K562 (cell line): Measurements from ENCODE around the gene PTGES3L. TPM values are rescaled to one million over a fixed set of nuclear protein-coding genes. Genes with fewer than 3 reads are reported as not detected.

Experiments
- C11orf30 ChIP-seq: fragments of 450-650 bp; IDR thresholded peaks from 2 replicates; pipeline ENCODE4 v1.6.1; 2016; ENCODE audit warnings: low read depth, mild to moderate bottlenecking
- CBX3 ChIP-seq, 2 experiments: IDR thresholded peaks; 1 replicate in 1 of 2; 2 replicates in 1 of 2; pipeline ENCODE4 v1.6.1; 2012; ENCODE audit warnings: inconsistent platforms in 2 of 2, low read length in 2 of 2, borderline replicate concordance in 1 of 2, control low read depth in 1 of 2
- CSDE1 ChIP-seq, 2 experiments: fragments of 450-650 bp; IDR thresholded peaks; 2 replicates each; pipeline ENCODE4 v1.6.1; 2016; ENCODE audit warnings: mild to moderate bottlenecking in 1 of 2
- EGR1 ChIP-seq: fragments of 450-650 bp; conservative IDR thresholded peaks from 2 replicates; pipeline ENCODE4 v1.6.1; 2017; ENCODE audit warnings: mild to moderate bottlenecking
- EP400 ChIP-seq: fragments of 450-650 bp; IDR thresholded peaks from 2 replicates; pipeline ENCODE4 v1.6.1; 2017; ENCODE audit warnings: antibody characterized with exemption, mild to moderate bottlenecking, moderate library complexity
- FOXA1 ChIP-seq: fragments of 450-650 bp; IDR thresholded peaks from 2 replicates; pipeline ENCODE4 v1.6.1; 2016; ENCODE audit warnings: mild to moderate bottlenecking, borderline replicate concordance
- FOXJ3 ChIP-seq: sonication (generic); formaldehyde crosslinking; IDR thresholded peaks from 2 replicates; pipeline ENCODE4 v1.4.0; 2020; ENCODE audit warnings: mild to moderate bottlenecking, missing genetic modification reagents
- NELFE ChIP-seq: IDR thresholded peaks from 2 replicates; pipeline ENCODE4 v1.6.1; 2011; ENCODE audit warnings: mild to moderate bottlenecking; ENCODE audit not compliant: insufficient read depth, insufficient read length
- NFRKB ChIP-seq: fragments of 450-650 bp; IDR thresholded peaks from 2 replicates; pipeline ENCODE4 v1.6.1; 2016; ENCODE audit warnings: low read depth
- NR1H2 ChIP-seq: sonication (generic); formaldehyde crosslinking; IDR thresholded peaks from 2 replicates; pipeline ENCODE4 v1.4.0; 2020; ENCODE audit warnings: mild to moderate bottlenecking, missing genetic modification reagents
- PHF8 ChIP-seq: fragments of 200-600 bp; sonication (generic); IDR thresholded peaks from 2 replicates; pipeline ENCODE4 v1.6.1; 2012; ENCODE audit warnings: mixed run types, mild to moderate bottlenecking, inconsistent platforms, low read length, moderate library complexity, borderline replicate concordance
- RCOR1 ChIP-seq, 2 experiments: IDR thresholded peaks; 2 replicates each; pipeline ENCODE4 v1.6.1; 2012; ENCODE audit warnings: low read depth in 2 of 2, low read length in 2 of 2, borderline replicate concordance in 1 of 2, improper control_type of control experiment in 1 of 2
- SIX5 ChIP-seq, 2 experiments: IDR thresholded peaks; 2 replicates each; pipeline ENCODE4 v1.6.1; 2011; ENCODE audit warnings: low read length in 2 of 2, borderline replicate concordance in 1 of 2, low read depth in 1 of 2, mild to moderate bottlenecking in 1 of 2, moderate library complexity in 1 of 2; ENCODE audit not compliant: insufficient read depth in 1 of 2
- TAF1 ChIP-seq: IDR thresholded peaks from 2 replicates; pipeline ENCODE4 v1.6.1; 2011; ENCODE audit warnings: mild to moderate bottlenecking, low read length, moderate library complexity; ENCODE audit not compliant: insufficient read depth, control insufficient read depth, severe bottlenecking; ENCODE audit errors: extremely low read depth
- ZFPM2 ChIP-seq: fragments of 250-450 bp; sonication (Bioruptor Pico); IDR thresholded peaks from 2 replicates; pipeline ENCODE4 v1.5.1; 2022; ENCODE audit warnings: mild to moderate bottlenecking
- ZNF224 ChIP-seq: sonication (generic); formaldehyde crosslinking; IDR thresholded peaks from 2 replicates; pipeline ENCODE4 v1.8.0; 2022; ENCODE audit warnings: mild to moderate bottlenecking, missing genetic modification reagents
- ZNF644 ChIP-seq: fragments of 200-800 bp; sonication (Bioruptor generic); IDR thresholded peaks from 2 replicates; pipeline ENCODE4 v1.6.1; 2016; ENCODE audit warnings: low read depth, missing genetic modification characterization, missing compliant biosample characterization
- ZNF766 ChIP-seq: fragments of 200-800 bp; sonication (Bioruptor generic); conservative IDR thresholded peaks from 2 replicates; pipeline ENCODE4 v1.6.1; 2016; ENCODE audit warnings: missing genetic modification characterization, missing compliant biosample characterization
- polyA plus RNA-seq, 8 experiments: library from polyadenylated mRNA; depleted of rRNA in 4 of 8; stranded (reverse) in 5 of 8; unstranded in 3 of 8; fragments of >200 nt; fragmentation: Nextera tagmentation in 2 of 8; fragmentation: Illumina TruSeq in 1 of 8; extraction: Ambion mirVana in 2 of 8; extraction: Trizol in 1 of 8; gene quantifications; 2 replicates each; pipeline versions ENCODE4 v1.2.1 to v1.2.3, GENCODE V29; 2011 to 2014; ENCODE audit warnings: inconsistent platforms in 1 of 8, missing spikeins in 1 of 8
- total RNA-seq, 7 experiments: library from RNA; depleted of rRNA in 6 of 7; stranded (reverse); fragments of >200 nt in 6 of 7; fragmentation: Illumina TruSeq in 2 of 7; extraction: Trizol in 2 of 7; gene quantifications; 2 replicates each; pipeline versions ENCODE4 v1.2.1 to v1.2.3, GENCODE V29; 2011 to 2021; ENCODE audit warnings: low replicate concordance in 1 of 7
- TF ChIP-seq, protein P1 (sequence below): IDR thresholded peaks from 3 replicates; pipeline ENCODE4 v1.6.1; 2011; ENCODE audit warnings: borderline replicate concordance, mild to moderate bottlenecking, moderate library complexity; ENCODE audit not compliant: insufficient read length; ENCODE audit errors: extremely low read depth
- TF ChIP-seq, protein P2 (sequence below), 2 experiments: fragments of 450-650 bp in 1 of 2; IDR thresholded peaks; 2 replicates each; pipeline ENCODE4 v1.6.1; 2011 to 2017; ENCODE audit warnings: low read depth in 2 of 2, antibody characterized with exemption in 1 of 2, borderline replicate concordance in 1 of 2, low read length in 1 of 2, mild to moderate bottlenecking in 1 of 2, mixed read lengths in 1 of 2; ENCODE audit not compliant: control insufficient read depth in 1 of 2
- TF ChIP-seq, protein P3 (sequence below): sonication (generic); formaldehyde crosslinking; IDR thresholded peaks from 2 replicates; pipeline ENCODE4 v1.8.0; 2022; ENCODE audit warnings: mild to moderate bottlenecking, missing genetic modification reagents

The PTGES3L gene
- total and polyA plus RNA-seq, 9 of the 15 experiments (the other 6 are each of a cell fraction or from before 2014, with no cell fraction given) = 6.0 to 16.0 (median 9.6) TPM

DNA sequence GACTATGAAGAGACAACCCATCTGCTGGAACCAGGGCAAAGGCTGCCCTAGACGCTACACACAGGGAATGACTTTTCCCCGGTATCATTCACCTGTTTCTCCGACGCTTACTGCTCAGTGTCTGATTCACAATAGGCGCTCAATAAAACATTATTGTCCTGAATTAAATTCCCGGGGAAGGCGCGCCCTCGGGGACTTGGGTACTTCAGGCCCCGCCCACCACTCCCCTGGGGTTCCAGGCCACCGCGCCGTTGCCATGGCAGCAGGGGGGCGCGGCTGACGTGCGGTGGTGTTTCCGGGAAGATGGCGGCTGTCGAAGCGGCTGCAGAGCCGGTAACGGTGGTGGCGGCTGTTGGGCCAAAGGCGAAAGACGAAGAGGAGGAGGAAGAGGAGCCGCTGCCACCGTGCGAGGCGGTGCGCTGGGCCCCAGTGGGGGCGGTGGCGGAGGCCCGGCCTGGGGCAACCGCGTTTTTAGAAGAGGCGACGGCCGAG is 440 bp upstream of the PTGES3L start, which contains the start of gene RUNDC1 (continued):
- TF ChIP-seq, protein P1, sequence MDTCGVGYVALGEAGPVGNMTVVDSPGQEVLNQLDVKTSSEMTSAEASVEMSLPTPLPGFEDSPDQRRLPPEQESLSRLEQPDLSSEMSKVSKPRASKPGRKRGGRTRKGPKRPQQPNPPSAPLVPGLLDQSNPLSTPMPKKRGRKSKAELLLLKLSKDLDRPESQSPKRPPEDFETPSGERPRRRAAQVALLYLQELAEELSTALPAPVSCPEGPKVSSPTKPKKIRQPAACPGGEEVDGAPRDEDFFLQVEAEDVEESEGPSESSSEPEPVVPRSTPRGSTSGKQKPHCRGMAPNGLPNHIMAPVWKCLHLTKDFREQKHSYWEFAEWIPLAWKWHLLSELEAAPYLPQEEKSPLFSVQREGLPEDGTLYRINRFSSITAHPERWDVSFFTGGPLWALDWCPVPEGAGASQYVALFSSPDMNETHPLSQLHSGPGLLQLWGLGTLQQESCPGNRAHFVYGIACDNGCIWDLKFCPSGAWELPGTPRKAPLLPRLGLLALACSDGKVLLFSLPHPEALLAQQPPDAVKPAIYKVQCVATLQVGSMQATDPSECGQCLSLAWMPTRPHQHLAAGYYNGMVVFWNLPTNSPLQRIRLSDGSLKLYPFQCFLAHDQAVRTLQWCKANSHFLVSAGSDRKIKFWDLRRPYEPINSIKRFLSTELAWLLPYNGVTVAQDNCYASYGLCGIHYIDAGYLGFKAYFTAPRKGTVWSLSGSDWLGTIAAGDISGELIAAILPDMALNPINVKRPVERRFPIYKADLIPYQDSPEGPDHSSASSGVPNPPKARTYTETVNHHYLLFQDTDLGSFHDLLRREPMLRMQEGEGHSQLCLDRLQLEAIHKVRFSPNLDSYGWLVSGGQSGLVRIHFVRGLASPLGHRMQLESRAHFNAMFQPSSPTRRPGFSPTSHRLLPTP = no peak
- TF ChIP-seq CSDE1 (IDR thresholded peaks at IDR 0.05) (peak in 1 of 2 experiments; percentile 92; a peak in 2 of 4 replicates), NFRKB (0 out of 2 replicates have a peak, but pooled peaks have one; percentile 28), FOXJ3 (no peak), ZNF644 (no peak), ZNF224 (CRISPR knock-in tag) (no peak), EGR1 (peak; percentile 11; the same call in 1 of the 2 replicates), PHF8 (peak; percentile 73; the same call in 1 of the 2 replicates), FOXA1 (no peak), NELFE (no peak), C11orf30 (no peak), EP400 (peak; percentile 12), ZFPM2 (CRISPR knock-in tag) (no peak), ZNF766 (peak; percentile 75), SIX5 (IDR thresholded peaks at IDR 0.05; ENCODE audit: borderline replicate concordance in 1 of 2, insufficient read depth in 1 of 2, low read depth in 1 of 2, low read length in 2 of 2) (no peak), RCOR1 (IDR thresholded peaks at IDR 0.05; ENCODE audit: borderline replicate concordance in 1 of 2, low read depth in 2 of 2, low read length in 2 of 2) (no peak), TAF1 (peak; percentile 38), NR1H2 (CRISPR knock-in tag) (no peak), CBX3 (IDR thresholded peaks at IDR 0.05; ENCODE audit: borderline replicate concordance in 1 of 2, low read length in 2 of 2) (no peak)
- TF ChIP-seq, protein P2, sequence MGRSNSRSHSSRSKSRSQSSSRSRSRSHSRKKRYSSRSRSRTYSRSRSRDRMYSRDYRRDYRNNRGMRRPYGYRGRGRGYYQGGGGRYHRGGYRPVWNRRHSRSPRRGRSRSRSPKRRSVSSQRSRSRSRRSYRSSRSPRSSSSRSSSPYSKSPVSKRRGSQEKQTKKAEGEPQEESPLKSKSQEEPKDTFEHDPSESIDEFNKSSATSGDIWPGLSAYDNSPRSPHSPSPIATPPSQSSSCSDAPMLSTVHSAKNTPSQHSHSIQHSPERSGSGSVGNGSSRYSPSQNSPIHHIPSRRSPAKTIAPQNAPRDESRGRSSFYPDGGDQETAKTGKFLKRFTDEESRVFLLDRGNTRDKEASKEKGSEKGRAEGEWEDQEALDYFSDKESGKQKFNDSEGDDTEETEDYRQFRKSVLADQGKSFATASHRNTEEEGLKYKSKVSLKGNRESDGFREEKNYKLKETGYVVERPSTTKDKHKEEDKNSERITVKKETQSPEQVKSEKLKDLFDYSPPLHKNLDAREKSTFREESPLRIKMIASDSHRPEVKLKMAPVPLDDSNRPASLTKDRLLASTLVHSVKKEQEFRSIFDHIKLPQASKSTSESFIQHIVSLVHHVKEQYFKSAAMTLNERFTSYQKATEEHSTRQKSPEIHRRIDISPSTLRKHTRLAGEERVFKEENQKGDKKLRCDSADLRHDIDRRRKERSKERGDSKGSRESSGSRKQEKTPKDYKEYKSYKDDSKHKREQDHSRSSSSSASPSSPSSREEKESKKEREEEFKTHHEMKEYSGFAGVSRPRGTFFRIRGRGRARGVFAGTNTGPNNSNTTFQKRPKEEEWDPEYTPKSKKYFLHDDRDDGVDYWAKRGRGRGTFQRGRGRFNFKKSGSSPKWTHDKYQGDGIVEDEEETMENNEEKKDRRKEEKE (IDR thresholded peaks at IDR 0.05; ENCODE audit: borderline replicate concordance in 1 of 2, control insufficient read depth in 1 of 2, low read depth in 2 of 2, low read length in 1 of 2) = no peak
- TF ChIP-seq, protein P3, sequence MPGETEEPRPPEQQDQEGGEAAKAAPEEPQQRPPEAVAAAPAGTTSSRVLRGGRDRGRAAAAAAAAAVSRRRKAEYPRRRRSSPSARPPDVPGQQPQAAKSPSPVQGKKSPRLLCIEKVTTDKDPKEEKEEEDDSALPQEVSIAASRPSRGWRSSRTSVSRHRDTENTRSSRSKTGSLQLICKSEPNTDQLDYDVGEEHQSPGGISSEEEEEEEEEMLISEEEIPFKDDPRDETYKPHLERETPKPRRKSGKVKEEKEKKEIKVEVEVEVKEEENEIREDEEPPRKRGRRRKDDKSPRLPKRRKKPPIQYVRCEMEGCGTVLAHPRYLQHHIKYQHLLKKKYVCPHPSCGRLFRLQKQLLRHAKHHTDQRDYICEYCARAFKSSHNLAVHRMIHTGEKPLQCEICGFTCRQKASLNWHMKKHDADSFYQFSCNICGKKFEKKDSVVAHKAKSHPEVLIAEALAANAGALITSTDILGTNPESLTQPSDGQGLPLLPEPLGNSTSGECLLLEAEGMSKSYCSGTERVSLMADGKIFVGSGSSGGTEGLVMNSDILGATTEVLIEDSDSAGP (CRISPR knock-in tag) = no peak
